Measurements from ENCODE around the gene P2RX4. TPM values are rescaled to one million over a fixed set of nuclear protein-coding genes. Genes with fewer than 3 reads are reported as not detected.
"Not testable (repeated sequence)": the region's sequence is repeated elsewhere in the genome, so short reads cannot be mapped to it uniquely, and the experiment has no call there.

P2RX4 gene
- total RNA-seq, 1 donor from 2014 or later: 22.3 TPM

DNA sequence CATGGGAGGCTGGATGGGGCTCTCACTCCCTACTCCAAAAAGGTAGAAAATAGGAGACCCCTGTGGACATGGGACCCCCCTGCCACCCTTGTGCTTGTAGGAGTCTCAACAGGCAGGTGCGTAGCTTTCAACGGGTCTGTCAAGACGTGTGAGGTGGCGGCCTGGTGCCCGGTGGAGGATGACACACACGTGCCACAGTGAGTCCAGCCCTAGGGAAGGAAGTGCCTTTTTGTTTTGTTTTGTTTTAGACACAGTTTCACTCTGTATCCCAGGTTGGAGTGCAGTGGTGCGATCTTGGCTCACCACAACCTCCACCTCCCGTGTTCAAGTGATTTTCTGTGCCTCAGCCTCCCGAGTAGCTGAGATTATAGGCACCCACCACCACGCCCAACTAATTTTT lies 12.9 kb downstream of the P2RX4 start:
- no peak for DNase-seq (ENCODE audit: low read depth)

DNA sequence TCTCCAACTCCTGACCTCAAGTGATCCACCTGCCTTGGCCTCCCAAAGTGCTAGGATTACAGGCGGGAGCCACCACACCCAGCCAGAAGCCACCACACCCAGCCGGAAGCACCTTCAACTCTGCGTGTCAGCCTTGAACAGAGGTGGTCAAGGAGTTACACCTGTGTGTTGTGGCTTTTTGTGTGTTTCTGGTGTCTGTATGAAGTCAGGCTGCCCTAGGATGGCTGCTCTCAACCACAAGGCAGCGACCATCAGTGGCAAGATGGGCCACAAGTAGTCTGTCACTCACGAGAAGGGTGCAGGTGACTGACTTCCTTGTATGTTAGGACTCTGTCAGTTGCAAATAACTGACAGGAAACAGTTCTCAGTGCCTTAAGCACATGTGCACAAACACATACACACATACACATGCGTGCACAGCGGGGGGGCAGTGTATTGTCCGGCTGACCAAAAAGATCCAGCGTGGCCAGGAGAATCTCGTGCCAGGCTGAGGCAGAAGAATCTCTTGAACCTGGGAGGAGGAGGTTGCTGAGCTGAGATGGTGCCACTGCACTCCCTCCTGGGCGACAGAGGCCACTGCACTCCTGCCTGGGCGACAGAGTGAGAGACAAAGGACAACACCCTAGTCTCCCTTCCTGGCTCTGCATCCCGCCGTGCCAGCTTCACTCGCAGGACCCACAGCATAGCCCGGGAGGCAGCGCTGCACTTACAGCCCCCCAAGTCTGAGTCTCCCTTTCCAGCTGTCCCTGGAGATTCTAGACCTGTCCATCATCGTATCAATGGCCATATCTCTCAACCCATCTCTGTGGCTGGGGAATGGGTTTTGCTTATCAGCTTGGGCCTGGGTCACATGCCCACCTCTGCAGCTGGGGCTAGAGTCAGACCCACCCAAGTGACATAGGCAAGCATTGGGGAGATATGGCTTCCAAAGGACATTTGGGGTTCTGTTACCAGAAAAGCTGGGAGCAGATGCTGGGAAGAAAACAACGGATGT lies 13.7 kb downstream of the P2RX4 start:
- no peak for DNase-seq (ENCODE audit: low read depth)

DNA sequence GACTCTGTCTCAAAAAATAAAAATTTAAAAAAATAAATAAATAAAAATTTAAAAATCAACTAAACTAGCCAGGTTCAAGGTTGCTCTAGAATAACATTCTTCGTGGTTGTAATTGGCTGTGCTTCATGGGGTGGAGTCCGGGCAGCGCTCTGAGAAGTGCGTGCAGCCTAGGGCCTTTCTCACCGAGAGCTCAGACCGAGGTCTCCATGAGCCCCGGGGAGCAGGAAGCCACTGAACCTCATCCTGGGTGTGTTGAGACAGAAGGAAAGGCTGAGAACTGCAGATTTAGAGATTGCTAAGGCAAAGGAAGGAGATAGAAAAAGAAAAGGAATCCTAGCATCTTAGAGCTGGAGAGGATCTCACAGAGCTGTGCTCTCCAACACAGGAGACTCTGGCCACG lies 14.7 kb downstream of the P2RX4 start:
- no peak for DNase-seq (ENCODE audit: low read depth)

DNA sequence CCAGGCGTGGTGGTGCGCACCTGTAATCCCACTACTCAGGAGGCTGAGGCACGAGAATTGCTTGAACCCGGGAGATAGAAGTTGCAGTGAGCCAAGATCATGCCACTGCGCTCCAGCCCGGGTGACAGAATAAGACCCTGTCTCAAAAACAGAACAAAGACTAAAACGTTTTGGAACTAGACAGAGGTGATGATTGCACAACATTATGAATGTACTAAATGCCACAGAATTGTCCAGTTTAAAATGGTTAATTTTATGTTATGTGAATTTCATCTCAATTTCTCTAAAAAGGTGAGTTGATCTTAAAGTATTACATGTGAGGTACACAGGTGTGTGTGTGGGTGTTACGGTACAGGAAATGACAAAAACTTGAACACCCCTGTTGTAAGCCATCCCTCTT lies 16.5 kb downstream of the P2RX4 start:
- no peak for DNase-seq (ENCODE audit: low read depth)

DNA sequence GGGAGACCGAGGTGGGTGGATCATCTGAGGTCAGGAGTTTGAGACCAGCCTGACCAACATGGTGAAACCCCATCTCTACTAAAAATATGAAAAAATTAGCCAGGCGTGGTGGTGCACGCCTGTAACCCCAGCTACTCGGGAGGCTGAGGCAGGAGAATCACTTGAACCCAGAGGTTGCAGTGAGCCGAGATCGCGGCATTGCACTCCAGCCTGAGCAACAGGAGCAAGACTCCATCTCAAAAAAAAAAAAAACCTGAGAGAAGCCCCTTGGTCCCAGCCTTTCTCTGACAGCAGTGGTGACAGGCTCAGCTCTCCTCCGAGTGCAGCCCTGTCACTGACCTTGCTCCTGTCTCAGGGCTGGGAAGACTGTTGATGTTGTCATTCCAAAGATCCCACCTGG lies 16.9 kb downstream of the P2RX4 start:
- not testable (repeated sequence) for DNase-seq (ENCODE audit: low read depth)

DNA sequence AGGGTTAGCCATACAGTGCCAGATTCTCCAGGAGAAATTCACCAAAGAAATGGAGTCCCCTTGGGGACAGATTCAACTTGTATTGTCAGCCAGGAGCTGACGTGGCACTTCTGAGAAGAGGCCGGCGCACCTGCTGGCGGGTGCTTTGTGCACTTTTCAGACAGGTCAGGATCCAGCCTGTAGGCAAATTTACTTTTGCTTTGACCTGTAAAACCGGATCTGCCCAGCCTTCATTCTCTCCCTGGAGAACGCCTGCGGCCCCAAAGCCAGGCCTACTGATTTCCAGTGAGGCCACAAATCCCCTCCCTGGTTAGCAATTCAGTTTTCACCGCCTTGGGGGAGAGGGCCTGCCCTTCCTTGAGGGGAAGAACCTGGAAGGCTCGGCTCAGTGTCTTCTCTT lies 17.4 kb downstream of the P2RX4 start:
- DNase-seq (ENCODE audit: low read depth): peak; percentile 40

DNA sequence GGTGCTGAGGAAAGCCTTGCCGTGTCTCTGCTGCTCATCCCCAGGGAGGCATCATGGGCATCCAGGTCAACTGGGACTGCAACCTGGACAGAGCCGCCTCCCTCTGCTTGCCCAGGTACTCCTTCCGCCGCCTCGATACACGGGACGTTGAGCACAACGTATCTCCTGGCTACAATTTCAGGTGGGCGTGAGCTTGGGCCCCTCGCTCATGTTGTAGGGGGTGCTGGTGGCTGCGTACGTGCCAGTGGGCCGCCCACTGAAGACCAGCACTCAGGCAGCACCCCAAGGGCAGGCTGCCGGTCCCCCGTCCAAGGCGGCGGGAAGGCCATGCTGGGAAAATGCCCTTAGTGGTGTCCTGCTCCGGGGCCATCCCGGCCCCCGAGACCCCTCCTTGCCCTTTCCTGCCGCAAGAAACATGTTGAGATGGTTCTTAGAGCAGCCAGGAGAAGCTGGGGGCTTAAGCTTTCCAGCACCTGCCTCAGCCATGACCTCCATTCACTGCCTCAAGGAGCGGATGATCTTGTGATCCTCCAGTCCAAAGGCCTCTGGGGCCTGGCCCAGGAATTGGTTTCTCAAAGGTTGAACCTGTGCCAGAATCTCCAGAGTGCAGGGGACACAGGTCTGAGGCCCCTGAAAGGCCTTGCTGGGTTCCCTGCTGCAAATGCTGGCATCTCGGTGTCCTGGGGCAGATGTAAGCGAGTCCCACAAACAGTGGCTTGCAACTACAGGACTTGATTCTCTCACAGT lies 19.2 kb downstream of the P2RX4 start:
- no peak for DNase-seq (ENCODE audit: low read depth)

DNA sequence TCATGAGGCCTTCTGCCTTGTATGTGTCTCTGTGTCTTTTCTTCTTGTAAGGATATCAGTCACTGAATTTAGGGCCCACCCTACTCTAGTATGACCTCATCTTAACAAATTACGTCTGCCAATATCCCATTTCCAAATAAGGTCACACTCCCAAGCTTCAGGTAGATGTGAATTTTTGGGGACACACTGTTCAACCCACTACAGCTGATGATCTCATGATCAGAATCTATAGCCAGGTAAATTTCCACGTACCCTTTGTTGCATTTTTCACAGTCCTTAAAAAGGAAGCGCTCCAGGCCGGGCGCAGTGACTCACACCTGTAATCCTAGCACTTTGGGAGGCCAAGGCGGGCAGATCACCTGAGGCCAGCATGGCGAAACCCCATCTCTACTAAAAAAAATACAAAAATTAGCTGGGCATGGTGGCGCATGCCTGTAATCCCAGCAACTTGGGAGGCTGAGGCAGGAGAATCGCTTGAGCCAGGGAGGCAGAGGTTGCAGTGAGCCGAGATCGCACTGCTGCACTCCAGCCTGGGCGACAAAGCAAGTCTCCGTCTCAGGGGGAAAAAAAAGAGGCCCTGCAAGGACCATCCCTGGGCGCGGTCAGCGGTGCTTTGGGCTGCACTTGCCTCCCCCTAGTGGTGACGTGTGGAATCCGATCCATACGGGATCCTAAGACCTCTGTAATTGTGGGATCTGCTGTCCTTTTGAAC lies 20.1 kb downstream of the P2RX4 start:
- peak; percentile 62 for DNase-seq (ENCODE audit: low read depth)

DNA sequence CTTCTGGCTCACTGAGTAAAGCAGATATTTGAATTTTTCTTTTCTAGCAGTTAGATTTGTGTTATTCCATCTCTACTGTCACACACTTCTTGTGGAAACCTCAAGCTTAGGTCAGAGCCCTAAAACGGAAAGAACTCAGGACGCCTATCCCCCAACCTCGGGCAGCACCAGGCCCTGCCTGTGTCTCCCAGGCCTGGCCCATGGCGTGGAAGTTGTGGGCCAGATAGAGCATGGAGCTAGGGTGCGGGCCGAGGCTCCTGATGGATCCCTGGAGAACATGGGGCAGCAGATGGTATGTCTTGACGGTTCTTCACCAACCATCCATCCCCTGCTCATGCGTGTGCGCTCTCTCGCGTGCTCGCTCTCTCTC lies 20.6 kb downstream of the P2RX4 start:
- DNase-seq (ENCODE audit: low read depth): no peak

DNA sequence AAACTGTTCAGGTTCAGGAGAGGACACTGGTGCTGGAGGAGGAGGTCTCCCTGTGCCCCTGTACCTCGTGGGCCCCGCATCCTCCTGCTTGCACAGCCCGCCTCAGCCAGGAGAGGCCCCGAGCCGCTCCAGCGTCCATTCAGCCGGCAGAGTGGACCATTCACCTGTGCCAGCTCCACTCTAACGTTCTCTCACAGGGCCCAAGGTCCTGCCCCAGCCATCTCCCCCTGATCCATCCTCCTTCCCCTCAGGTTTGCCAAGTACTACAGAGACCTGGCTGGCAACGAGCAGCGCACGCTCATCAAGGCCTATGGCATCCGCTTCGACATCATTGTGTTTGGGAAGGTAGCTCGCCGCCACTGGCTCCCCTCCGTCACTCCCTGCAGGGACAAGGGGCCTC lies 22.2 kb downstream of the P2RX4 start:
- no peak for DNase-seq (ENCODE audit: low read depth)

DNA sequence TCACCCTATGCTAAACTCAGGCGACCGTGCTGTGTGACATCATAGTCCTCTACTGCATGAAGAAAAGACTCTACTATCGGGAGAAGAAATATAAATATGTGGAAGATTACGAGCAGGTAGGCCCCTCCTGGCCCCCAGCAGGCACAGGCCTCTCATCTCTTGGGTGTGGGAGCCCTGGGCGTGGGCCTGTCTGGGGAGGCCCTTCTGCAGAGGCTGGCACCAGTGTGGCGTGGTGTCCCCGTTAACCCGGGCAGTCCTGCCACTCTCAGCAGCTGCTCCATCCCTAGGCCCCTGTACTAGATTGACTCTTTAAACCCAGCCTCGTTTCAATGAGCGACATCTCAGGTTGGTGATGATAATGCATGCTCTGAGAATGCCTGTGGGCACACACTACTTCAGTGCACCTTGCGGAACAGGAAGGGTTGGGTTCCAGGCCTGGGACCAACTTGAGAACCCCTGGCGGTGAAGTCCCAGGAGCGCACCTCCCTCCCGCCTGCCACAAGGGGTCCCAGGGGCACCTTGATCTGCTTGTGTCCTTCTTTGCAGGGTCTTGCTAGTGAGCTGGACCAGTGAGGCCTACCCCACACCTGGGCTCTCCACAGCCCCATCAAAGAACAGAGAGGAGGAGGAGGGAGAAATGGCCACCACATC lies 23.2 kb downstream of the P2RX4 start:
- no peak for DNase-seq (ENCODE audit: low read depth)

DNA sequence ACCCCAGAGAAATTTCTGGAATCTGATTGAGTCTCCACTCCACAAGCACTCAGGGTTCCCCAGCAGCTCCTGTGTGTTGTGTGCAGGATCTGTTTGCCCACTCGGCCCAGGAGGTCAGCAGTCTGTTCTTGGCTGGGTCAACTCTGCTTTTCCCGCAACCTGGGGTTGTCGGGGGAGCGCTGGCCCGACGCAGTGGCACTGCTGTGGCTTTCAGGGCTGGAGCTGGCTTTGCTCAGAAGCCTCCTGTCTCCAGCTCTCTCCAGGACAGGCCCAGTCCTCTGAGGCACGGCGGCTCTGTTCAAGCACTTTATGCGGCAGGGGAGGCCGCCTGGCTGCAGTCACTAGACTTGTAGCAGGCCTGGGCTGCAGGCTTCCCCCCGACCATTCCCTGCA lies 23.7 kb downstream of the P2RX4 start:
- DNase-seq (ENCODE audit: low read depth): no peak

DNA sequence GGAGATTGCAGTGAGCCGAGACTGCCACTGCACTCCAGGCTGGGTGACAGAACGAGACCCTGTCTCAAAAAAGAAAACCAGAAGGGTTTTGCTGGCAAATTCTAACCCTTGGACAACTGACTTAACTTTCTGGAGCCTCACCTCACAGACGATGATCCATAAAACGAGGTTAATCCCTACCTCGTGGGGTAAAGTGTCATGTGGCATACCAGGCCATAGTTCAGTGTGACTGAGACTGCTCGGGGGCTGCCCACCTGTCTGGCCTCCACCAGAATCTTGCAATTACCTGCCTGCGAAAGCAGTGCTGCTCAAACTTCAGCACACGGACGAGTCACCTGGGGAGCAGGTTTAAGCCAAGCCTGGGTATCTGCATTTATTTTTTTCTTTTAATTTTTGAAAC lies 26.8 kb downstream of the P2RX4 start:
- DNase-seq (ENCODE audit: low read depth): no peak

DNA sequence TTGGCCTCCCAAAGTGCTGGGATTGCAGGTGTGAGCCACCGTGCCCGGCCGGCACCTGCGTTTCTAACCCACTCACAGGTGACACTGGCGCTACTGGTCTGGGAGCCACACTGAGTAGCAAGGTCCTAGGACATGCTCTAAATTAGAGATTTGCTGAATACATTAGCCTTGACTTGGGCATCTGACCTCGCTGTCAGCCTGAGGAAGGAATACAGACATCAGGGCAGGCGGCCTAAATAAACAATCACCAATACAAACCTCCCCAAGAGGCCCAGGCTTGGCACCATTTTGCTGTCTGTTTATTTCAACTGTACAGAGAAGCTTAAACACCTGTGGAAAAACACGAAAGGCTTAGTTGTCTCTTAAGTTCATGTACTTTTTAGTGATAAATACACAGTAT lies 27.5 kb downstream of the P2RX4 start:
- DNase-seq (ENCODE audit: low read depth): no peak

DNA sequence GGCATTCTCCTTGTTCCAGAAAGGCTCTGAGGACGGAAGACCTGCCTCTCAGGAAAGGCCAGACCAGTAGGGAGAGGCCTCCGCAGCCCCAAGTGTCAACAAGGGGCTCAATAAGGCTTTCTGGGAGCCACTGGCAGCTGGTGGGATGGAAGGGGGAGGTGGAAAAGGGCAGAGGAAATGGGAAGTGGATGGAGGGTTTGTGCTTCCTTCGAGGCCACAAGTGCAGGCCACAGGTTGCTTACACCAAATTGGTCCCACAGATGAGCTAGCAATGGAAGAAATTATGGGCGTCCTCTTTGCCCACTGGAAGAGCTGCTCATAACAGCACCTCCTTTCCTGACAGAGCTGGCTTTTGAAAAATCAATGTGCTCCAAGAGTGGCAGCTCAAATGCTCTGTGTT lies 28.2 kb downstream of the P2RX4 start:
- no peak for DNase-seq (ENCODE audit: low read depth)

DNA sequence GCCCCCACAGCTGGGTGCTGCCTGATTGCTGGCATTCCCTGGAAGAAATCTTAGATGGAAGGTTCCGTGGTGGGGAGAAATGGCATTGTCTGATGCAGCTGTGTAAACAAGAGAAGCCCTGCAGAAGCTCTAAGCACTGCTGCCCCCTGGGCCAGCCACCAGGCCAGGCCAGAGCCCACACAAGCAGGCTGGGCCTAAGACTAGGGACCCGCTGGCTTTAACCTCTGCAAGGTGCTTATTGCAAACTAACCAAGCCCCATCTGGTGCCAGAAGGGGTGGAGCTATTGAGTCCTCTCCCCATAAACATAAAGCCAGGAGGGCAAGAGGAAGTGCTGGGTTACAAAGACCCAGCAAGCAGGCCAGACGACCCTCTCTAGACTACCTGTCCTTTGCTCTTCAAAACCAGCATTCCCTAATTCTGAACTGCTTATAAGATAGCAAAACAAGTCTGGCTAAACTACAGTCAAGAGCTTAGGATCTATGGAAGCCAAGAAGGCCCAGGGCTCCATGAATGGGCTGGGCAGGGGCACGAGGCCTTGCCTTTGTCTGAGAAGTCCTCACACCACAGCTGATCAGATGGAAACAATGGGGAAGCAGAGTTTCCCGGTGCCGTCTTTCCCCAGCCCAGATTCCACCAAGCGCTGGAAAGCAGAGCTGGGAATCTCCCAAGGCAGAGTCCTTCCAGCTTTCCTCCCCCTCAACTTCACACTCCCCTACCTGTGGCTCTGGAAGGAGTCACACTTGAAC lies 28.8 kb downstream of the P2RX4 start:
- DNase-seq (ENCODE audit: low read depth): no peak

DNA sequence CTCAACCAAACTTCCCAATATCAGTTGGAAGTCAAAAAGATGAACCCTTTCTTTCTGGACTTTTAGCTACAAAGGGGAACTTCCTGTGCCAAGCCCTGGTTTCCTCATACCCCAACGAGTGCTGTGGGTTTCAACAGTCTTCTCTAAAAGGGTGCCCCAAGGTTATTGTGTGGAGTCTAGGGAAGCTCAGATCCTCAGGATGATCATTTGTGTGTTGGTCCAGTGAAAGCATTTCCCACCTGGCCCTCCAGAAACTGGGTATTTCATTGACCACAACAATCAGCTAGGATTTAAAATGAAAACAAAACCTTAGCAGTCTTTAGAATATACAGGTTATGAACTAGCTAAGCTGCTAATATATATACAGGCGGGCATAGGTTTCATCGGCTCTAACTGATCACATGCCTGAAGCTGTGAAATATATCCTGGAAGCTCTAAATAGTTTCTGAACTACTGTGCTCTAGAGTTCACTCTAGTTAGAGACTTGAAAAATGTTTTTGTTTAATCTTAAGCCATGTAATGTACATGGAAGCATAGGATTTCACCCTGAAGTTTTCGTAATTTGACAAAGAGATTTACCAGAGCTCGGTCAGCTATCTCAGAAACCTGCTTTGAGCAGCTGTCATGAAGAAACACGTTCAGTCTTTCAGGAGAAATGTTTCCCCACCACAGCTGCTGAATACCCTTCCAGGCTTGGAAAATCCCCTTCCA lies 29.6 kb downstream of the P2RX4 start:
- DNase-seq (ENCODE audit: low read depth): no peak

DNA sequence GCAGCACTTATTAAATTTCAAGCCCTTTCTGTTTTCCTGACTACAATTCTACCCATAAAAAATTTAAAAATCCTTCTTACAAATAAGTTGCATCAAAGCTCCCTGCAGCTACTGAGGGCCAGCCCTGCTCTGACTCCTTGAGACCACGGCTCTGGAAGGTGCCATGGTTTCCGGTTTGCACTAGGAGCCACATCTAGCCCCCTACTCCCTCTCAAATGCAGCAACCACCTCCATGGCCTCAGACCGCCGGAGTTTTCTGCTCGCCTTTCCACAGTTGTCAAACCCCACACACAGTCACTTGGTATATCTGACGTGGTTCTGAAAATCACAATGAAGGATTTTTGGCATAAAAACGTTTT lies 30.1 kb downstream of the P2RX4 start:
- no peak for DNase-seq (ENCODE audit: low read depth)

DNA sequence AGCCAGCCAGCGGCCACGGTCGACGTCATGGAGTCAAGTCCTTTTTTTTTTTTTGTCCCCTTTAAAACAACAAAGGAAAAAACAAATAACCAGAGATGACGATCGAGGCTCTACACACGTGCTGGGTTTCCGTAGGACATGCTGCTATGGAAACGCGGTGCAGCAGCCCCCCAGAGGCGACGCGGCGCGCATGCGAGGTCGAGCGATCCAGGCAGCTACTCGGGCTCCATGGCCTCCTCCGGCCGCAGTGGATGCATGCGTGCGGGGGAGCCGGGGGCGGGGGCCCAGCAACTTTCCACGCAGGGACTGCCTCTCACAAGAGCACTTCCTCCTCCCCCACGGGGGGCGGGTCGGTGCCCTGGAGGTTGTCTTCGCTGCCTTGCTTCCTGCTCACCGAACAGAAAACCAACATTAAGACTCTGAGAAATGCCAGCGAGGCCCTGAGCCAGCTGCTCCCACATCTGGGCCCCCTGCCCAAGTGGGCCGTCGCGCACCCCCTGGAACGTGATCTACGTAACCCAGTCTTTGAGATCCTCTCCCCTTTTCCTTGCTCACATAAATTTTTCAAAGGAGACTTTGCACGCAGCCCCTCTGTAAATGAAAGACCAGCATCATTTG lies 30.7 kb downstream of the P2RX4 start:
- DNase-seq (ENCODE audit: low read depth): no peak

Data from renal cortical epithelial cell (primary cell).